Measurements from ENCODE around the gene SST.

DNA sequence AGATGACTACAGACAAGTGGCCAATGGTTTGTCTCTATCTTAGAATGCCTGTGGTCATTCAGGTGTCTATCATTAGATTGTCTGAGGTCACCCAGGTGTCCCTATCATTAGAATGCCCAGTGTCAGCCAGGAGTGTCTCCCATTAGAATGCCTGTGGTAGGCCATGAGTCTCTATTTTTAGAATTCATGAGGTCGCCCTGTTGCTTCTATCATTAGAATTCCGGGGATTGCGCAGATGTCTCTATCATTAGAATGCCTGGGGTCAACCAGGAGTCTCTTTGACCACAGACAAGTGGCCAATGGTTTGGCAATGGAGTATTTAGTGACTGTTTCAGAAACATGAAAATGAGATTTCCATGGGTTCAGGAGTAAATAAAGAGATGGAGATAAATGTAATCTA lies 24.6 kb upstream of the SST start:
- TF ChIP-seq, protein P1, sequence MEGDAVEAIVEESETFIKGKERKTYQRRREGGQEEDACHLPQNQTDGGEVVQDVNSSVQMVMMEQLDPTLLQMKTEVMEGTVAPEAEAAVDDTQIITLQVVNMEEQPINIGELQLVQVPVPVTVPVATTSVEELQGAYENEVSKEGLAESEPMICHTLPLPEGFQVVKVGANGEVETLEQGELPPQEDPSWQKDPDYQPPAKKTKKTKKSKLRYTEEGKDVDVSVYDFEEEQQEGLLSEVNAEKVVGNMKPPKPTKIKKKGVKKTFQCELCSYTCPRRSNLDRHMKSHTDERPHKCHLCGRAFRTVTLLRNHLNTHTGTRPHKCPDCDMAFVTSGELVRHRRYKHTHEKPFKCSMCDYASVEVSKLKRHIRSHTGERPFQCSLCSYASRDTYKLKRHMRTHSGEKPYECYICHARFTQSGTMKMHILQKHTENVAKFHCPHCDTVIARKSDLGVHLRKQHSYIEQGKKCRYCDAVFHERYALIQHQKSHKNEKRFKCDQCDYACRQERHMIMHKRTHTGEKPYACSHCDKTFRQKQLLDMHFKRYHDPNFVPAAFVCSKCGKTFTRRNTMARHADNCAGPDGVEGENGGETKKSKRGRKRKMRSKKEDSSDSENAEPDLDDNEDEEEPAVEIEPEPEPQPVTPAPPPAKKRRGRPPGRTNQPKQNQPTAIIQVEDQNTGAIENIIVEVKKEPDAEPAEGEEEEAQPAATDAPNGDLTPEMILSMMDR (IDR thresholded peaks at IDR 0.05) = no peak
- TF ChIP-seq POLR2A (IDR thresholded peaks at IDR 0.05) = no peak

All from esophagus squamous epithelium (tissue), 4 donors.